Adipocyte (in vitro differentiated cells): ENCODE data around the gene USP47.
A peak's percentile ranks its signal among the peaks of the same experiment; 100 is the strongest.

ENCODE experiments used
- DNase-seq: peaks from one replicate; pipeline ENCODE4 v3.0.0-alpha.2; 2015; ENCODE audit warnings: low read depth
- H3K27me3 ChIP-seq: replicated peaks from 2 replicates; pipeline ENCODE4 v1.7.0; 2013; ENCODE audit warnings: mild to moderate bottlenecking, low read length, moderate library complexity; ENCODE audit not compliant: control insufficient read depth, insufficient read depth
- H3K36me3 ChIP-seq: 2 replicates; pipeline ENCODE4 v1.7.0; 2013; ENCODE audit warnings: low read length, mild to moderate bottlenecking, moderate library complexity; ENCODE audit not compliant: control insufficient read depth, insufficient read depth, severe bottlenecking
- H3K4me1 ChIP-seq: 2 replicates; pipeline ENCODE4 v1.7.0; 2013; ENCODE audit warnings: mild to moderate bottlenecking, low read length, moderate library complexity; ENCODE audit not compliant: control insufficient read depth, insufficient read depth
- H3K4me3 ChIP-seq: 2 replicates; pipeline ENCODE4 v1.7.0; 2013; ENCODE audit warnings: mild to moderate bottlenecking, low read length, moderate library complexity
- H3K9ac ChIP-seq: 2 replicates; pipeline ENCODE4 v1.7.0; 2013; ENCODE audit warnings: mild to moderate bottlenecking, low read length, moderate library complexity
- H3K9me3 ChIP-seq: 2 replicates; pipeline ENCODE4 v1.7.0; 2013; ENCODE audit warnings: mild to moderate bottlenecking, low read length, moderate library complexity; ENCODE audit not compliant: control insufficient read depth

Gene USP47

DNA sequence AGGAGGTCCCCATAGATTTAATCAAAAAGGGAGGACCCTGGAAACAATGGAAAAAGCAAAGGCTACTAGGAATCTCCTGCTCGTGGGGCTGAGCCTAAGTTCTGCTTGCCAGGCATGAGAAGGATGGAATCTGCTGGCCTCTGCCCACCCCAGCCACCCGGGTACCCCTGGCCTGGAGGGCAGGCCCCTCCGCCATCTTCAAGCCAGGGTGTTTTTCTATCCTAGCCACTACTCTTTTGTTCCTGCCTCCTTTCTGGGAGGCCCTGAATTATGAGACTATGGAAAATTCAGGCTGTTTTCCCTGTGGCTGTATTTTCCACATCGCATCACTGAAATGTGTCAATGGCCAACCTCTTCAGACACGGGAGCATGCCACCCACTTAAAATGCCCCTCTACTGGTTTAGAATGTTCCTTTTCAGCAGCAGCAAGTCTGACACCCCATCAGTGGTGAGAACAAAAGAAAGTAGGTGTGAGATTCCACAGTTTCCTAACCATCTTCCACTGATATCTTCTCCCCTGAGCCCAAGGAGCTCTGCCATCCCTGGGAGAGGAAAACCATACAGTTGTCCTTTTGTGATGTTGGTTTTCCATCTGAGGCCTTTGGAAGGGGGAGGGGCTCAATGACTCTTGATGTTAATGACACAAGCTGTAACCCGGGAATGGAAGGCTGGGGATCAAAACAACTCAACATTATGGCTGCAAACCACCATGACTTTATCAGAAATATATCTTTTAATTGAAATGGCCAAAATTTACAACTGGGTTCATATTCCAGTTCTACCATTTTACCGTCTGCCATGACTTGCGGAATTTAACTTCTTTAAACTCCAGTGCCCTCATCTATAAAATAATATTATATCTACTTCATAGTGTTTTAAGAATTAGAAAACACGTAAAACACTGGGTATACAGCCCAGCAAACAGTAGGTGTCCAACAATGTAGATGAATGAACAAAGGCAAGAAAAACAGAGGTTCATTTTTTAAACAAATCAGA, 144.5 kb downstream of the USP47 start:
- no peaks in the 10 kb centered on the region for H3K27me3 ChIP-seq
- H3K4me1 ChIP-seq: peaks cover 48% of the 10 kb centered on the region
- H3K9me3 ChIP-seq: no peaks in the 10 kb centered on the region
- no peak overlapping the region for H3K4me3 ChIP-seq
- H3K9ac ChIP-seq: peak overlapping the region; percentile 32
- DNase-seq: no peak
- H3K36me3 ChIP-seq: no peaks in the 10 kb centered on the region

DNA sequence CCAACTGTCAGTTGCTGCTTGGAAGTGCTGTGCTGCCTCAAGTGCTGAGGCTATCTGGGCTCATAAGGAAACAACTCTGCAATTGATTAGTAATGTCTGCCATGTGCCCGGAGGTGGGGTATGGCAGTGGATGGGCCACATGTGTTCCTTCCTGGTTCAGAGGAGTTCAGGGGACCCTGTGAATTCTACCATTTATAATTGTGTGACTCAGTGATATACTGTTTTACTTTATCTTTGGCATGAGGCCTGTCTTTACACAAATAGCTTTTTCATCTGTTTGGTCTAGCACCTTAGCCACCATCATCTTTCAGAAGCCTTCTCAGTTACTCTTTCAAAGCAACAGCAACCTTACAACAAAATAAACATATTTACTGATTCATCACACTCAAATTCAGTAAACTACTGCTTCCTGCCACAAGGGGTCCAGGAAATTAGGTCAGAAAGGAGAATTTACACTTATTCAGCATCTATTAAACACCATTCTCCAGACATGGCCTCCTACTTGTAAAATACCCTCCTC, 145.8 kb downstream of the USP47 start:
- Histone ChIP-seq H3K4me1 (peaks cover 43% of the 10 kb centered on the region), H3K27me3 (no peaks in the 10 kb centered on the region), H3K4me3 (no peak overlapping the region), H3K36me3 (no peaks in the 10 kb centered on the region), H3K9ac (no peak overlapping the region), H3K9me3 (no peaks in the 10 kb centered on the region)
- DNase-seq: no peak

DNA sequence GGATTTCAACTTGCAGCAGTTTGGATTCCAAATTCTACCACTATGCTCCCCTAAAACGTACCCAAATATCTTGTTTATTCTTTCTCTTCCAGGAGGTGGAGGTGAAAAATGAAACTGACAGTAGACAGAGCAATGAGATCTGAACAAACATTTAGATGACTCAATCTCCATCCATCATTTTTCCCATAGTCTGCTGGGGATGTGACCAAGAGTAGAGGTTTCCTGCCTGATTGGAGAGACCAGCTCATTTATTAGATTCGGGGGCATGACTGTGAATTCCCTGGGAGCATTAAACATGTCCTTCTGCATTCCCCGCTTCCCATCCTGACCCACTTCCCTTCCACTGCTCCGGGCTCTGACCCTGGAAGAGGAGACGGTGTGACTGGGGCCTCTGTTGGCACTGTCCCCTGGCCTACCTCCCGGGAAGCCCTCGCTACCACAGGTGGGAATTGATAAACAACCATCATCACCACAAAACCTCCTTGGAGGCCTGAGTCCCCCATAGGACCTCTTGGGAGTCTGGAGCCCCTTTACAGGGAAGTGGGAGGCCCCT, 146.4 kb downstream of the USP47 start:
- DNase-seq: no peak
- peaks cover 38% of the 10 kb centered on the region for H3K4me1 ChIP-seq
- no peaks in the 10 kb centered on the region for H3K27me3 ChIP-seq
- H3K36me3 ChIP-seq: no peaks in the 10 kb centered on the region
- no peaks in the 10 kb centered on the region for H3K9me3 ChIP-seq
- no peak overlapping the region for H3K9ac ChIP-seq
- no peak overlapping the region for H3K4me3 ChIP-seq

DNA sequence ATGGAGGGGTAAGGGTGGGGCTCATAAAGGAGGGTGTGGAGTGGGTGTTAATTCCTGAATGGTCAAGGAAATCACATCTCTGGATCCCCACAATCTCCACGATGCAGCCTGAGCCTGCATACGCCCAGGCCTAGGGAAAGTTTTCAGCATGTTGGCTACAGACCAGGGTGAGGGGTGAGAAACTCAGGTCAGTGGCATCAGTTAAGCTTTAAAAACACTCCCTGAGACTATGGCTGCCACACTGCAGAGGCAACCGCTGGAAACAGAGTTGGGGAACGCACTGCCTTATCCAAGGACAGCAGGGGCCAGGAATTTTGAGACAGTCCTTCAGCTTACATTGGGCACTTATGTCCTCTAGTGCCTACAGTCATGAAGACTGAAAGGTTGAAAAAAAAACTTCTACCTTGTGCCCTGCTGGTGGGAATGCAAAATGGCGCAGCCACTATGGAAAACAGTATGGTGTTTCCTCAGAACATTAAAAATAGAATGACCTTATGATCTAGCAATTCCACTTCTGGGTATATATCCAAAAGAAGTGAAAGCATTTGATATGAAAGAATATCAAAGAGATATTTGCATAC, 147.0 kb downstream of the USP47 start:
- Histone ChIP-seq H3K9ac (no peak overlapping the region), H3K4me1 (peaks cover 37% of the 10 kb centered on the region)

DNA sequence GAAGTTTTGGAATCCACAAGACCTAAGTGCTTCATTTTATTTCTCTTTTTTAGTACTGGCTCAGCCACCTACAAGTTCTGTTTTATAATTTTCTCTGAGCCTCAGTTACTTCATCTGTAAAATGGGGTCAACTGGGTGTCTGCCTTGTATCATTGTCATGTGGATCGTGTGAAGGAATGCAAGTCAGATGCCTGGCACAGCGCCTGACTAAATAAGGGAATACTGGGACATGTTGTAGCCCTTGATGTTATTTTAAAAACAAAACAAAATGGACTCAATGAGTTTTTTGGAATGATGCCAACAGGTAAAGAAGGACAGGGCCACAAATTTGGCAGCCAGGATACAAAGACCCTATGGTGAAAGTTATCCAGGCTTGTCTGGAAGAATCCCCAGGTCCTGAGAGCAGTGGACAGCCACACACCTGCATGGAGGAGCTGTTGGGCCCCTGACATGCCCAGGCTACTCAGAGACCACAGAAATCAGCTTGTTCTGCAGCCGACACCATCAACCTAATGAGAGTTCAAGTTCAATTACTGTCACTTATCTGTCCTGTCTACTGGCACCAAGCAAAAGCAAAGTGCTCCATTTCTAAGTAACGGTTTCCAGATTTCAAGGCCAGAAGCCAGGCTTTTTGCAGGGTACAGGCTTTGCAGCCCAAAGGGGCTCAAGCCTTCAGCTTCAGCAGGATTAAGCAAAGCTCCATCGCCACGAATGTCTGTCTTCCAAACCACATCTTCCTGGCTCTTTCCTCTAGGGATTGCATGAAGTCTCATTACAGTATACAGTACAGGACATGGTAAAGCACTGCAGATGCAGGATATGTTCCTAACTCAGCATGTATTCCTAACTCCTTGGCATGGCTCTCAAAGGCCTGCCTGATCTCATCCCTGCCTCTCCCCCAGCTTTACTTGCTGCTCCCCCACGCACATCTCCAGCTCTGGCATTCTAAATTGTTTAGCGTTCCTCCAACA, 148.3 kb downstream of the USP47 start:
- H3K9me3 ChIP-seq: no peaks in the 10 kb centered on the region
- H3K36me3 ChIP-seq: no peaks in the 10 kb centered on the region

More for the DNA sequence above, 147.0 kb downstream of the USP47 start:
- Histone ChIP-seq H3K4me3 (no peak overlapping the region), H3K27me3 (no peaks in the 10 kb centered on the region), H3K36me3 (no peaks in the 10 kb centered on the region), H3K9me3 (no peaks in the 10 kb centered on the region)
- DNase-seq: no peak

DNA sequence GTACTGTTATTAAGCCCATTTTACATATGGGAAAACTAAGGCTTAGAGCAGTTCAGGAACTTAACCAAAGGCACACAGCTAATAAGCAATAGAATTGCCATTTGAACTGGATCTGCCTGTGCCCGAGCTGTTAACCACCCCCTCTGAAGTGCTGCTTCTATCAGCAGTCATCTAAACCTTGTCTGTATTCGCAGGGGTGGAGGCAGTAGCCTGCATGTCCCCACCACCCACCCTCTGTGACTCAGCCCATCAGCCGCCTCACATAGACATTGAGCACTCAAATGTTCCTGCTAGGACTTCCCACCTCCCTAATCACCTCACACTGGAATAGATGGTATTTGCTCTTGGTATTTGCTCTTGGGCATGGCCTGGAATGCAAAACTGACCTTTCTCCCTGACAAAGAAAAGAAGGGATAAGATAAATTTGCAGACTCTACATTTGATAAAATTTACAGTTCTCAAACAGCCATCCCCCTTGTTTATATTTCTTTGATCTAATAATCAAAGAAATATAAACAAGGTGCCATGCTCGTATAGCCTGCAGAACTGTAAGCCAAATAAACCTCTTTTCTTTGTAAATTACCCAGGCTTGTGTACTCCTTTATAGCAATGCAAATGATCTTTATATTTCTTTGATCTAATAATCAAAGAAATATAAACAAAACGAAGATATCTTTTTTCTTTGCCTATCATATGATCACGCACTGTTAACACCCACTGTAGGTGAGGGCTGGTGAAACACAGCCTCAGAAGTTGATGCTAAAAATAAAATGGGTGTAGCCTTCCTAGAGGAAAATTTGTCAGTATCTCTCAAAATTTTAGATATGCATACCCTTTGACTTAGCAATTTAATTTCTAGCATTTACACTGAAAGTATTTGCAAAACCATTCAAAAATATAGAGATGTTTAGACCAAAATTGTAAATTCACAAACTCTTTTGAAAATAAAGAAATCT, 150.8 kb downstream of the USP47 start:
- Histone ChIP-seq H3K36me3 (no peaks in the 10 kb centered on the region), H3K4me3 (no peak overlapping the region), H3K4me1 (peaks cover 24% of the 10 kb centered on the region), H3K9me3 (no peaks in the 10 kb centered on the region), H3K27me3 (no peaks in the 10 kb centered on the region), H3K9ac (no peak overlapping the region)
- DNase-seq: peak; percentile 62

More for the DNA sequence above, 148.3 kb downstream of the USP47 start:
- DNase-seq: peak; percentile 67
- Histone ChIP-seq H3K4me3 (no peak overlapping the region), H3K4me1 (peaks cover 33% of the 10 kb centered on the region), H3K27me3 (no peaks in the 10 kb centered on the region), H3K9ac (no peak overlapping the region)

DNA sequence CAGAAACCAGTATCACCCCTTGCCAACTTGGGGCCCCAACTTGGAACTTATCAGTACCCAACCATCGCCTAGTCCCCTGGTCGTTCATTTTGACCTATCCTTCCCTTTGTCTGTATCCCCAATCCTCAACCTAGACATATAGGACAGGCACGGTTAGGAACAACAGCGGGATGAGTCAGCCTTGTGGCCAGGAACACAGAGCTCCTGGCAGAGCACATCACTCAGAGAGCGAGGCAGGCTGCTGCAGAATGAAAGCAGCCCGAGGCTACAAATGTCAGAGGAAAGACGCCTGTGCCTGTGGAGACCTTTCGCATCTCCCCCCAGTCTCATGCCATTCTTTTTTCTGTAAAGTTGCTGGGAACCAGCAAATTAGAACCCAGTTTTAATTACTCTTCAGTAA, 152.1 kb downstream of the USP47 start:
- peak; percentile 94 for DNase-seq
- peak overlapping the region; percentile 46 for H3K9ac ChIP-seq
- no peaks in the 10 kb centered on the region for H3K27me3 ChIP-seq
- no peaks in the 10 kb centered on the region for H3K36me3 ChIP-seq
- H3K9me3 ChIP-seq: no peaks in the 10 kb centered on the region
- peaks cover 29% of the 10 kb centered on the region for H3K4me1 ChIP-seq
- H3K4me3 ChIP-seq: no peak overlapping the region

DNA sequence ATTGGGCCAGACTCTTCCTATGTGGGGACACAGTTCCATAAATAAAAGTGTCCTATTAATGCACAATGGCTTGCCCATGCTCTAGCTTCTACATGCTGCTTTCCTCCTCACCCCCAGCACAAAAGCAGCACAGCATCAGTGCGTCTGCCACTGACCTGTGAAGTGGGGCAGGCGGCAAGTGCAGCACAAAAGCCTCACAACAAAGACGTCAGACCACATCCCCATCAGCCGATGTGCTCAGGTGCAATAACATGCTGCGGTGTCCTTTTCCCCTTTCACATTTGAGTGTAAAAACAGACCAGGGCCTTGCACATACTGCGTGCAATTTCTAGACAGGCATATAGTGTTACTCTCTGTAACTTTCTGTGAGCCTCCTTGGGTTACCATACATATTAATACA, 153.8 kb downstream of the USP47 start:
- DNase-seq: no peak
- Histone ChIP-seq H3K4me1 (peaks cover 23% of the 10 kb centered on the region), H3K9ac (no peak overlapping the region), H3K27me3 (no peaks in the 10 kb centered on the region), H3K36me3 (no peaks in the 10 kb centered on the region), H3K4me3 (no peak overlapping the region), H3K9me3 (no peaks in the 10 kb centered on the region)

DNA sequence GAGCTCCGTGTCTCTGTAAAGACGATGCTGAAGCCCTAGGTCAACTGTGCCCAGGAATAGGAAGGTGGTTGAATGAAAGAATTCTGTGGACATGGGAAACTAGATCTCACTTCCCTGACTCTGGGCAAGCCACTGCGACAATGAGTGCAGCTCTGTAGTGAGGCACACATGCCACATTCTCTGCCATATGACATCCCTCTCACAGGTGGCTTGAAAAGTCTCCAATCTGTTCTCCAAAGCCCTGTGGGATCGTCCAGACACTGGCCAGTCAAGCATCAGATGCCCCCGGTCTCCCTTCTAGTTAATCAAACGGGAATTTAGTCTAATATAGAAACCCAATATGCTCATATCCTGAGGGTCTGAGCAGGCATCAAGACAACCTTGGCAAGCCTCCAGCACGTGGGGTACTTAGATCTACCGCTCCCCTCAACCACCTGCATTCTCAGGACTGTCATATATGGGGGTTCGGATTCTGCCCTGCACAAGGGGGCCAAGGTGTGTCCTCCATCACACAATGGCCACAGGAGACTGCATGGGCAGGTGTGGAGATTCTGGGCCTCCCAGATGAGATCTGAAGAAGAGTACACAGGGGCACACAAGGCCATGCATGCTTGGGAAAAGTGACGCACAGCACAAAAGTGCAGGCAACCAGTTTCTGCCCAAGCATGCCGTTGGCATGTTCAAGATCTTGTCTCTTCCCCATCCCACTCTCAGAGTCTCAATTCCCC, 154.7 kb downstream of the USP47 start:
- Histone ChIP-seq H3K9ac (no peak overlapping the region), H3K4me3 (no peak overlapping the region), H3K27me3 (no peaks in the 10 kb centered on the region), H3K4me1 (peaks cover 23% of the 10 kb centered on the region), H3K36me3 (no peaks in the 10 kb centered on the region), H3K9me3 (no peaks in the 10 kb centered on the region)
- no peak for DNase-seq
